NCI-H1436 treated with DMSO at 0.1 percent for 48 hours (cell line): ENCODE measurements around the gene SELPLG.
"Not testable (repeated sequence)": the region's sequence is repeated elsewhere in the genome, so short reads cannot be mapped to it uniquely, and the experiment has no call there.

Experiments used
- DNase-seq: peaks from one replicate; lab custom pipeline; 2025; lab: John Stamatoyannopoulos, UW

Gene SELPLG

GRCh38 chr12:108618953-108619274, 14.8 kb downstream of the SELPLG start:
- DNase-seq: not testable (repeated sequence)

- no peak for DNase-seq
Observed at GRCh38 chr12:108618079-108618952, 15.4 kb downstream of the SELPLG start.

- no peak for DNase-seq
Observed at GRCh38 chr12:108616941-108617858, 16.5 kb downstream of the SELPLG start.

- DNase-seq: no peak
Observed at GRCh38 chr12:108616359-108616758, 17.3 kb downstream of the SELPLG start.

GRCh38 chr12:108615918-108616317, 17.8 kb downstream of the SELPLG start:
- no peak for DNase-seq

DNA sequence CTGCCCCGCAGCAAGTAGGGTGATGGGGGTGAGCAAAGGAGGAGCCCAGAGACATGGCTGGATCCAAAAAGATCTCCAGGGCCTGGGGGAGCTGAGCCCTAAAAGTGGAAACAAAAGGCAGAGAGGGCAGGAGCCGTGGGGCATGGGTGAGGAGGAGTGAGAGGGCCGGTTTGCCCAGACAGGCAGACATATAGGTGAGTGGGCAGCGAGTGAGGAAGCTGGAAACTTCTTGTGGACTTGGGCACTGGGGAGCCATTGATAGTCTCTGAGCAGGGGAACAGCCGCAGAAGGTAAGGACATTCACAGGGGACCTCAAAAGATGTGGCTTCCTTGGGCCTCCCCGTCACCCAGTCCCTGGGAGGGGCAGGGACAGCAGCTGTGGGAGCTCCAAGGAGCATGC, 19.1 kb downstream of the SELPLG start:
- no peak for DNase-seq

DNA sequence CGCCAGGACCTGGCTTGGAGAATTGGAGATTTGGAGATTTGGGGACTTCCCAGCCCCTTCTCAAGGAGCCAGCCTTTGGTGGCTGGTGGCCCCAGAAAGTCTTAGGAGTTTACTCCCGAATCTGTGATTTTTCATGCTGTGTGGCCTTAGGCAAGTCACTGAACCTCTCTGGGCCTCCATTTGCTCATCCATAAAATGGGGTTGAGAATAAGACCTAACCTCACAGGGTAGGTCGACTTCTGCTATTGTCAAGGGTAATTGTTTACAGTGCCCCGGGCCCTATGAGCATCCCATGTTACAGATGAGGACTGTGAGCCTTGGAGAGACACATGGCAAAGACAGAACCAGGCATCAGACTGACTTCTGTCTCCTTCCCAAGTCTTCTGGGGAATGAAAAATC, 19.7 kb downstream of the SELPLG start:
- no peak for DNase-seq

DNA sequence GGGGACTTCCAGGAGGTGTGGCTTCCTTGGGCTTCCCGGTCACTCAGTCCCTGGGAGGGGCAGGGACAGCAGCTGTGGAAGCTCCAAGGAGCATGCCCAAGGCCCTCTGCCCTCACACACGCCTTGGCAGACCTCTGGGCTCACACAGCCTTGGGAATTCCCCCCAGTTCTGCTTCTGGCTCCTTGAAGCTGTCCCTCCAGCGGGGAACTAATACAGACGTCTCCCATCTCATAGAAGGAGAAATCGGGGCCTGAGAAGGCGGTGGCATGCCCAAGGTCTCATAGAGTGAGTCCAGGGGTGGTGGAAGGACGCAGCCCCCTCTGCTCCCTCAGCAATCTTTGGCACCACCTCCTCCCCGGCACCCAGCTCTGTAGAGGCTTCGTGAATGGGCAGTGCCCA, 20.1 kb downstream of the SELPLG start:
- no peak for DNase-seq

GRCh38 chr12:108612788-108613282, 20.9 kb downstream of the SELPLG start:
- DNase-seq: no peak

- DNase-seq: no peak
Observed at GRCh38 chr12:108611884-108612415, 21.7 kb downstream of the SELPLG start.

GRCh38 chr12:108610856-108611605, 22.7 kb downstream of the SELPLG start:
- DNase-seq: no peak

DNA sequence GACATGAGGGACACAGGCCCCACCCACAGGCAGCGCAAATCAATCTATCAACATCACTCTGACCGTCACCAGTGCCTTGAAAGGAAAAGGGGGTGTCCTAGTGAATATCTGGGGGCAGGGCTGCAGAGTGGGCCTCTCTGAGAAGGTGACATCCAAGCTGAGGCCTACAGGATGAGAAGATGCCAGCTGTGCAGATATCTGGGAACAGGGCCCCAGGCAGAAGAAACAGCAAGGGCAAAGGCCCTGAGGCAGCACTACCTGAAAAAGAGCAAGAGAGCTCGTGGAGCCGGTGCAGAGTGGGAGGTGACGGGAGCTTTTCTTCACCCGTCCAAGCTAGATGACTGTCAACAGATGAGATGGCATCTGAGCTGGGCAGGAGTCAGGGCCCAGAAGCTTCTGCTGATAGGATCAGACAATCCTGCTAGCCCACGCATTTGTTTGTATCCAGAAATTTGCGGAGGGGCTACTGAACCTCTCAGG, 23.3 kb downstream of the SELPLG start:
- DNase-seq: no peak

- no peak for DNase-seq
Observed at GRCh38 chr12:108609537-108610335, 24.0 kb downstream of the SELPLG start.

DNA sequence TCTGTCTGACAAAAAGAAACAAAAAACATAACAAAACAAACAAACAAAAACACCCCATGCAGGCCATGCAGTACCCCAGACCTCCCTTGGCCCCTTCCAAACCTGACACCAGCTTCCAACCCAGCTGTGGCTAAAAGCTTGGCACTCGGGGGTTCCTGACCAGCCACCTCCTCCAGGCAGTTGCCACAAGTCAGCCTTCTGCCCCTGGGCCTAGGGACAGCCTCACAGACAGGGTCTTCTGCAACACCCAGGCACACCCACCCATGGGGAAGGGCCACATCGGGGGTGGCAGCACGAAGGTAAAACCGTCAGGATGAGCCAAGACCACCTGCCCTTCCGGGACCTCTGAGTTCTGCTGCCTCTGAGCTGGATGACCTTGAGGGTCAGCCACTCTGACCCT, 25.1 kb downstream of the SELPLG start:
- no peak for DNase-seq

GRCh38 chr12:108607981-108608600, 25.6 kb downstream of the SELPLG start:
- no peak for DNase-seq

DNA sequence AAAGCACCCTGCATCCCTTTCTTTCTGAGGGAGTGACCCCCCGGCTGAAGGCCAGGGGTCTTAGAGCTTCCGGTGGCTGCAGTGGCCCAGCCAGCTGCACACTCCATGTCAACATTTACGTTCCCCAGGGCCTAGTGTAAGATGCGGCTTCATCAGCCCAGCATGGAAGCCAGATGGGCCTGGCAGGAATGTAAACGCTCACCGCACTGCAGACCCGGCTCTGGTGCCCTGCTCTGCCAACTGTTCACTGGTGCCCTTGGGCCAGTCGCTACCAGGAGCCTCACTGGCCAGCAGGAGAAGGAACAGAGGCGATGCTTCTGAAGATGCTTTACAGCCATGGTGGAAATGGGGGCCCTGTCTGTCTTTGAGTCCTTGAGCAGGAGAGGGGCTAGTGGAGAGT, 27.2 kb downstream of the SELPLG start:
- no peak for DNase-seq

DNA sequence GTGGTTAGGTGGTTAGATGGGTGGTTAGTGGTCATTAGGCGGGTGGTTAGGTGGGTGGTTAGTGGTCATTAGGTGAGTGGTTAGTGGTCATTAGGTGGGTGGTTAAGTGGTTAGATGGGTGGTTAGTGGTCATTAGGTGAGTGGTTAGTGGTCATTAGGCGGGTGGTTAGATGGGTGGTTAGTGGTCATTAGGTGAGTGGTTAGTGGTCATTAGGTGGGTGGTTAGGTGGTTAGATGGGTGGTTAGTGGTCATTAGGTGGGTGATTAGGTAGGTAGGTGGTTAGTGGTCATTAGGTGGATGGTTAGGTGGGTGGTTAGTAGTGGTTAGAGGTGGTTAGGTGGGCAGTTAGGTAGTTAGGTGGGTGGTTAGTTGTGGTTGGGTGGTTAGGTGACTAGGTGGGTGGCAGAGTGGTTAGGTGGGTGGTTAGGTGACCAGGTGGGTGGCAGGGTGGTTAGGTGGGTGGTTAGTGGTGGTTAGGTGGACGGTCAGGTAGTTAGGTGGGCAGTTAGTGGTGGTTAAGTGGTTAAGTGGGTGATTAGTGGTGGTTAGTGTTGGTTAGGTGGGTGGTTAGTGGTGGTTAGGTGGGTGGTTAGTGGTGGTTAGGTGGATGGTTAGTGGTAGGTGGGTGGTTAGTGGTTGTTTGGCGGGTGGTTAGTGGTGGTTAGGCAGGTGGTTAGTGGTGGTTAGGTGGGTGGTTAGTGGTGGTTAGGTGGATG, 27.8 kb downstream of the SELPLG start:
- no peak for DNase-seq

GRCh38 chr12:108605000-108605689, 28.5 kb downstream of the SELPLG start:
- no peak for DNase-seq
